B cell (primary cell): ENCODE results near the gene RPL10. TPM values are rescaled to one million over a fixed set of nuclear protein-coding genes. Genes with fewer than 3 reads are reported as not detected.

Experiments used
- ATAC-seq: fragments of 200-7000 bp; cut with Tn5 transposase; one replicate; pipeline ENCODE4 v1.10.0; 2021; ENCODE audit warnings: low read depth, mild to moderate bottlenecking, moderate number of reproducible peaks, moderate library complexity
- CTCF ChIA-PET: fragments of 350-600 bp; sonication (Branson Sonifier 250); formaldehyde crosslinking; loops from one replicate; lab custom pipeline; 2021; ENCODE audit warnings: antibody characterized with exemption, inconsistent platforms; lab: Charles Lee
- POLR2A ChIA-PET: fragments of 350-600 bp; sonication (Branson Sonifier 250); formaldehyde crosslinking; loops from one replicate; lab custom pipeline; 2021; ENCODE audit warnings: antibody characterized with exemption; lab: Charles Lee
- DNase-seq: peaks from one replicate; pipeline ENCODE4 v3.0.0; 2013
- H2AFZ ChIP-seq: 2 replicates; pipeline ENCODE4 v1.6.1; 2012; ENCODE audit warnings: mild to moderate bottlenecking, low read depth, low read length; ENCODE audit not compliant: insufficient read depth, poor library complexity, severe bottlenecking
- H3K27ac ChIP-seq, 2 donors: 1 replicate in 1 of 2; 2 replicates in 1 of 2; pipeline ENCODE4 v1.5.1; 2012 to 2013; ENCODE audit warnings: low read length in 2 of 2, mild to moderate bottlenecking in 2 of 2, moderate library complexity in 1 of 2
- H3K27me3 ChIP-seq, 4 experiments: fragments of 200-600 bp in 1 of 4; sonication (generic) in 1 of 4; replicated peaks in 1 of 4; 1 replicate in 2 of 4; 2 replicates in 2 of 4; pipeline versions ENCODE4 v1.6.1 to v1.7.0; 2013 to 2016; ENCODE audit warnings: low read length in 3 of 4, mild to moderate bottlenecking in 2 of 4, mixed read lengths in 1 of 4, moderate library complexity in 1 of 4; ENCODE audit not compliant: insufficient read depth in 4 of 4, control insufficient read depth in 3 of 4; ENCODE audit errors: control extremely low read depth in 1 of 4
- H3K36me3 ChIP-seq, 2 experiments: replicated peaks in 1 of 2; 1 replicate in 1 of 2; 2 replicates in 1 of 2; pipeline versions ENCODE4 v1.6.1 to v1.7.1; 2013; ENCODE audit warnings: low read length in 1 of 2; ENCODE audit not compliant: insufficient read depth in 2 of 2, control insufficient read depth in 1 of 2; ENCODE audit errors: control extremely low read depth in 1 of 2, extremely low read depth in 1 of 2
- H3K4me1 ChIP-seq, 2 donors: fragments of 200-600 bp in 1 of 2; sonication (generic) in 1 of 2; 1 replicate in 1 of 2; 2 replicates in 1 of 2; pipeline versions ENCODE4 v1.5.1 to v1.6.1; 2013 to 2017; ENCODE audit warnings: low read length in 2 of 2; ENCODE audit not compliant: control insufficient read depth in 2 of 2, insufficient read depth in 2 of 2
- H3K4me2 ChIP-seq: replicated peaks from 2 replicates; pipeline ENCODE3; 2012; ENCODE audit warnings: mild to moderate bottlenecking, low read depth, low read length; ENCODE audit not compliant: poor library complexity, severe bottlenecking
- H3K4me3 ChIP-seq, 5 experiments: fragments of 200-600 bp in 1 of 5; sonication (generic) in 1 of 5; 1 replicate in 3 of 5; 2 replicates in 2 of 5; pipeline versions ENCODE4 v1.5.1 to v1.7.0; 2011 to 2016; ENCODE audit warnings: low read length in 4 of 5, mild to moderate bottlenecking in 4 of 5, low read depth in 2 of 5, control low read depth in 1 of 5, moderate library complexity in 1 of 5; ENCODE audit not compliant: insufficient read depth in 1 of 5; ENCODE audit errors: control extremely low read depth in 1 of 5, extremely low read depth in 1 of 5
- H3K79me2 ChIP-seq: fragments of 200-600 bp; sonication (generic); one replicate; pipeline ENCODE4 v1.6.0; 2016; ENCODE audit warnings: low read length; ENCODE audit not compliant: control insufficient read depth, insufficient read depth
- H3K9ac ChIP-seq: fragments of 200-600 bp; sonication (generic); 2 replicates; pipeline ENCODE4 v1.6.1; 2017; ENCODE audit warnings: mild to moderate bottlenecking, low read length, moderate library complexity
- H3K9me3 ChIP-seq, 3 donors: one replicate each; pipeline versions ENCODE4 v1.6.1 to v1.7.1; 2013; ENCODE audit warnings: low read length in 2 of 3; ENCODE audit not compliant: control insufficient read depth in 2 of 3, insufficient read depth in 1 of 3; ENCODE audit errors: control extremely low read depth in 1 of 3
- H4K20me1 ChIP-seq: 2 replicates; pipeline ENCODE4 v1.6.0; 2012; ENCODE audit warnings: mild to moderate bottlenecking, low read length; ENCODE audit not compliant: insufficient read depth, control insufficient read depth, poor library complexity, severe bottlenecking
- H3K27ac Mint-ChIP-seq: one replicate; pipeline ENCODE4 v1.8.0; 2021; ENCODE audit warnings: mixed read lengths
- H3K27me3 Mint-ChIP-seq: one replicate; pipeline ENCODE4 v1.8.0; 2021; ENCODE audit warnings: mixed read lengths
- H3K4me1 Mint-ChIP-seq: one replicate; pipeline ENCODE4 v1.8.0; 2021; ENCODE audit warnings: mixed read lengths
- H3K4me3 Mint-ChIP-seq: one replicate; pipeline ENCODE4 v1.8.0; 2021; ENCODE audit warnings: mixed read lengths
- H3K9me3 Mint-ChIP-seq: one replicate; pipeline ENCODE4 v1.8.0; 2022; ENCODE audit warnings: mixed read lengths; ENCODE audit not compliant: insufficient read depth
- CTCF ChIP-seq: fragments of 200-600 bp; IDR thresholded peaks from one replicate; pipeline ENCODE4 v1.8.0; 2022; ENCODE audit warnings: antibody characterized with exemption, mild to moderate bottlenecking
- EZH2 ChIP-seq: IDR thresholded peaks from 2 replicates; pipeline ENCODE4 v1.6.1; 2012; ENCODE audit warnings: borderline replicate concordance, low read depth, mild to moderate bottlenecking, moderate library complexity, low read length; ENCODE audit not compliant: insufficient read depth, poor library complexity, severe bottlenecking
- WGBS: methylation state at CpG from one replicate; pipeline ENCODE4 v1.1.5; 2013; ENCODE audit warnings: missing lambda C conversion rate; ENCODE audit not compliant: insufficient coverage; 5-methylcytosine and 5-hydroxymethylcytosine counted together
- intact Hi-C: fragments of 100-400 bp; cut with micrococcal nuclease; formaldehyde crosslinking; loops from one replicate; pipeline ENCODE4 v1.10.0; 2022
- polyA plus RNA-seq: library from polyadenylated mRNA; depleted of rRNA; stranded (reverse); fragments of >200 nt; gene quantifications from 2 replicates; pipeline ENCODE4 v1.2.3, GENCODE V29; 2012
- total RNA-seq, 2 donors: library from RNA; stranded (reverse); fragments of 120-200 nt in 1 of 2; gene quantifications; 1 replicate in 1 of 2; 2 replicates in 1 of 2; pipeline versions ENCODE4 v1.2.3 to v1.2.4, GENCODE V29; 2013 to 2022

Gene RPL10
- total and polyA plus RNA-seq, 2 donors (not counting 1 experiment from before 2014, with no cell fraction given) = 4,073 to 16,482 TPM

- Histone ChIP-seq H3K4me2 (no peak overlapping the region), H4K20me1 (peaks cover 30% of the 10 kb centered on the region)
- POLR2A ChIA-PET = interaction anchor here (0.5 to 0.6 kb wide), 2 partner anchors 100 to 308 kb away, joined by 4 read pairs; no protein-coding TSS in a partner anchor
Measured at GRCh38 chrX:154401045-154401799, 3.0 kb downstream of the RPL10 start.

More at GRCh38 chrX:154401045-154401799, 3.0 kb downstream of the RPL10 start:
- peak overlapping the region; percentile 20 for H3K27ac Mint-ChIP-seq
- H3K27me3 Mint-ChIP-seq = no peaks in the 10 kb centered on the region
- Histone ChIP-seq H3K79me2 (no peaks in the 10 kb centered on the region), H2AFZ (no peak overlapping the region), H3K4me1 (peaks cover 12 to 20% of the 10 kb centered on the region in 2 donors), H3K27ac (no peak overlapping the region), H3K4me3 (no peak overlapping the region), H3K9ac (no peak overlapping the region), H3K27me3 (no peaks in the 10 kb centered on the region), H3K9me3 (no peaks in the 10 kb centered on the region), H3K36me3 (peaks cover 0 to 24% of the 10 kb centered on the region in 2 experiments)
- ATAC-seq (no peak), DNase-seq (no peak)
- H3K9me3 Mint-ChIP-seq = no peaks in the 10 kb centered on the region
- H3K4me1 Mint-ChIP-seq = peaks cover 17% of the 10 kb centered on the region
- CTCF ChIA-PET = no interaction called here
- peak overlapping the region; percentile 26 for H3K4me3 Mint-ChIP-seq
- intact Hi-C loops = no loop called here
- no peak for TF ChIP-seq EZH2
- TF ChIP-seq CTCF = no peak
- 73% methylated on average over 2 of the region's 6 CpGs for WGBS
